ENCODE results near the gene NARS2.

The NARS2 gene

DNA sequence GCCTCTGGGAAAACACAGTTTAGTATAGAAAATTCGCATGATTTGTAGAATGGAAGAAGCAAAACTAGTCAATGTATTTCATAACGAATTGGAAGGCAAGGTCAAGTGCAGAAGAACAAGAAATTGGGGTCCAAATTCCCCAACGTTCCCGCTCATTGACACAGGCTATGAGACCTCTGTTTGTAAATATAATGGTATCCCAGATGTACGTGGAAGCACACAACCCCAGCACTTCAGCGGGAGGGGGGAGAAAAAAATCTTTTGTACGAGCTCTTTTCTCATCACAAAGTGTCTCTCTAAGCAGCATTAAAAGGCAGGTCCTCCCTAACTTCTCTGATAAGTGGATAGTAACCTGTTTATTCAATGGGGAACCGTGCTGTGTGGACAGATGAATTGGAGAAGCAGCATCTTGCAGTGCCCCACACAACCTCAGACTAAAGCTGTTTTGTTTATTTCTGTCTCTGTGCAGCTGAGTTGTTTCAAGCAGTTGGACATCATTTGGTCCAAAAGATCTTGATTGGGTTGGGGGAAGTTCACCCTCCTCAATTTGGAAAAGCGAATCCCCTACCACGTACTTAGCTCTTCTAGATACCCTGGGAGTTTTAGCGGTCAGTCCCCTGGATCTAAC lies 156.0 kb downstream of the NARS2 start:
- H3K4me3 ChIP-seq (ENCODE audit: low read depth, low read length), result peak overlapping the region; percentile 70

DNA sequence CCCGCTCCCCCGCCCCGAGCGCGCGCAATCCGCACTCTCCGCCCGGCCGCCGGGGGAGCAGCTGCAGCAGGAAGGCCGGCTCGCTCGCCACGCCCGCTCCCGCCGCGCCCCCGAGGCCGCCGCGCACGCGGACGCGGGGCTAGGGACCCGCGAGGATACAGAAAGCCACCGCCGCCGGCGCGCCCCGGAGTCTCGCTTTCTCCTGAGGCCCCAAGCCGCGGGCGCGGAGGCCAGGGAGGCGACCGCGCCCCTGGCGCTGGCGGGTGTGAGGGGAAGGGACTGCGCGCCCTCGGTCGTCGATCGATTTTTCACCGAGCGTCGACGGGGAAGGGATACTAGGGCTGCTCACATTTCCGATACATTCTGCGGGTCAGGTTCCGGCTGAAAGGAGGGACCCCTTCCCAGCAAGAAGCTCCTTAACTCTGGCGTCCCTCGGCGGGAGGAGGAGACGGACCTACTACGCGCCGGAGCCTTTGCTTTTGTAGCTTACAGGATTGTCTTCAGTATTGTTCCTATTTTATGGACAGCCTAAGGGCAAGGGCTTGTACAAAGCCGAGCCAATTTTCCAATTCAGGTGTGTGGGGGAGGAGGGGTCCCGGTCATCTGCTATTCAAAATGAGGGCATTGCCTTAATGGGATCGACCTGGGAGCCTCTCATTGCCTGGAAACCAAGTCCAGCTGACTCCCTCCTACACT lies 156.6 kb downstream of the NARS2 start:
- peak; percentile 87 for DNase-seq (ENCODE audit: low read depth)
- TF ChIP-seq, protein P1, sequence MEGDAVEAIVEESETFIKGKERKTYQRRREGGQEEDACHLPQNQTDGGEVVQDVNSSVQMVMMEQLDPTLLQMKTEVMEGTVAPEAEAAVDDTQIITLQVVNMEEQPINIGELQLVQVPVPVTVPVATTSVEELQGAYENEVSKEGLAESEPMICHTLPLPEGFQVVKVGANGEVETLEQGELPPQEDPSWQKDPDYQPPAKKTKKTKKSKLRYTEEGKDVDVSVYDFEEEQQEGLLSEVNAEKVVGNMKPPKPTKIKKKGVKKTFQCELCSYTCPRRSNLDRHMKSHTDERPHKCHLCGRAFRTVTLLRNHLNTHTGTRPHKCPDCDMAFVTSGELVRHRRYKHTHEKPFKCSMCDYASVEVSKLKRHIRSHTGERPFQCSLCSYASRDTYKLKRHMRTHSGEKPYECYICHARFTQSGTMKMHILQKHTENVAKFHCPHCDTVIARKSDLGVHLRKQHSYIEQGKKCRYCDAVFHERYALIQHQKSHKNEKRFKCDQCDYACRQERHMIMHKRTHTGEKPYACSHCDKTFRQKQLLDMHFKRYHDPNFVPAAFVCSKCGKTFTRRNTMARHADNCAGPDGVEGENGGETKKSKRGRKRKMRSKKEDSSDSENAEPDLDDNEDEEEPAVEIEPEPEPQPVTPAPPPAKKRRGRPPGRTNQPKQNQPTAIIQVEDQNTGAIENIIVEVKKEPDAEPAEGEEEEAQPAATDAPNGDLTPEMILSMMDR (IDR thresholded peaks at IDR 0.05; ENCODE audit: insufficient read depth, low read depth, low read length, missing control alignments), result no peak
- H3K4me3 ChIP-seq (ENCODE audit: low read depth, low read length), result peak overlapping the region; percentile 70

More for the DNA sequence above, 156.0 kb downstream of the NARS2 start:
- no peak for DNase-seq (ENCODE audit: low read depth)
- TF ChIP-seq, protein P1 (IDR thresholded peaks at IDR 0.05; ENCODE audit: insufficient read depth, low read depth, low read length, missing control alignments), result no peak

DNA sequence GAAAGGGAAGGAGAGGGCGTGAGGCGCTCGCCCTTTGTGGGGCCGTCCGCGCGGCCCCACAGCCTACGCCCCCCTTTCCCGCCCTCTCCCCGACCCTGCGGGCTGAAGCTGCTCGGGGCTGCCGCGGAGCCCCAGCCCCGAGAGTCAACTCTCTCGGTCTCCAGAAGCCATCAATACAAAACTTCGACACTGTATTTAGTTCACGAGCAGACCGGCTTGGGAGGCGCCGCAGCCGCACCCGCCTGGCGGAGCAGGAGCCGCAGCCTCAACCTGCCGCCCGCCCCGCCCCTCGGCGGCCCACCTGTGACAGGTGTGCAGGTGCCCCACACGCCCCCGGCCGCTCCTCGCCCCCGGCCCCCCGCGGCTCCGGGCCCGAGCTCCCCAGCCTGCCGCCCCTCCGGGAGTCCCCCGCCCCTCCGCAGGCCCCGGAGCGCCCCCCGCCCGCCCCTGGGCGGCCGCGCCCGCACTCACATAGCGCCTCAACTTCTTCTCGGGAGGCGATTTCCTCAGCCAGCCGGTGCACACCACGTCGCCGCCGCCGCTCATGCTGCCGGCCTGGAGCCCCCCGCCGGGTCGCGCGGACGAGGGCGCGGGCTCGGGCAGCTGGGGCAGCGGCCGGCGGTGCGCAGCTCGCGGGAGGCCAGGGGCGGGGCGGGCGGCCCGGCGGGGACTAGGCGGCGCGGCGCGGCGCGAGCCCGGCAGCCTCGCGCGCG lies 157.3 kb downstream of the NARS2 start, which contains the start of gene GAB2:
GAB2 (minus strand) TSS at position 646 of the 713 bp plus-strand sequence; CDS start at position 546, 100 bp downstream.
- no peak for DNase-seq (ENCODE audit: low read depth)
- peak within 1 kb of the TSS; percentile 70 for H3K4me3 ChIP-seq (ENCODE audit: low read depth, low read length)
- TF ChIP-seq, protein P1 (IDR thresholded peaks at IDR 0.05; ENCODE audit: insufficient read depth, low read depth, low read length, missing control alignments), result no peak

DNA sequence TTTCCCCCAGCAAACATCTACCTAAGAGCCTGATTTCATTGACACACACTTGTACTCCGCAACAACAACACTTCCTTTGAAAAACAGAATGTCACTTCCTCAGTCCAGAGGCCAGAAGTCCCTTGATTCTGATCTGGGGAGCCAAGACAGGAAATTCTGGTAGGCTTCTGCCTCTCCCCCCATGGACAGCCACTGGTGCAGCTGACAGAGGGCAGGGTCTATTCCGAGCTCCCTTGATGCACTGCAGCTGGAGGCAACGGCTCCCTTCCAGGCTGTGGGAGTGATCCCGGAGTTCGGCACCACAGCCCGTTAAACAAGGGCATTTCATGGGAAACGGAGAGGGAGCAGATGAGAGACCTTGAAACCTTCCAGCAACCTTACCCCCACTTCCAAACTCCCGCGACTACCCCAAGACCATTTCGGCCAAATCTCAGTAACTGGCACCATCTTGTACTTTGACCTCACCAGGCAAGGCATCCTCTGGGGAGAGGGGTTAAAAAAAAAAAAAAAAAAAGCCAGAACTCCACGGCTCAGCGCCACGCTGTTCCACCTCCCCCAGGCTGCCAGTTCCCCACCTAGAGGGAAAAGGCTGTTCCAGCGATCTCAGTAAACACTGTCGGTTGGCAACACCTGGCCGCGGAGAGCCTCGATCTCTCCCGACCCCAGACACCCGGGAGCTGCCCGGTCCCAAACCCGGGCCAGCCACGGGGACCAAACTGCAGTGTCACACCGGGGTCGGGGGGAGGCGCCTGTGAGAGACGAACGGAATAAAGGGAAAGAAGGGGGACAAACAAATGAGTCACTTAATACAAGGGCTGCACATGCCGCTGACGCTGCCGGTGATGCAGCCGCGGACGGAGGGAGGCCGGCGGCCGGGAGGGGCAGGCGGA lies 158.1 kb downstream of the NARS2 start:
- TF ChIP-seq, protein P1 (IDR thresholded peaks at IDR 0.05; ENCODE audit: insufficient read depth, low read depth, low read length, missing control alignments), result peak; percentile 71
- peak overlapping the region; percentile 56 for H3K4me3 ChIP-seq (ENCODE audit: low read depth, low read length)
- peak; percentile 84 for DNase-seq (ENCODE audit: low read depth)

DNA sequence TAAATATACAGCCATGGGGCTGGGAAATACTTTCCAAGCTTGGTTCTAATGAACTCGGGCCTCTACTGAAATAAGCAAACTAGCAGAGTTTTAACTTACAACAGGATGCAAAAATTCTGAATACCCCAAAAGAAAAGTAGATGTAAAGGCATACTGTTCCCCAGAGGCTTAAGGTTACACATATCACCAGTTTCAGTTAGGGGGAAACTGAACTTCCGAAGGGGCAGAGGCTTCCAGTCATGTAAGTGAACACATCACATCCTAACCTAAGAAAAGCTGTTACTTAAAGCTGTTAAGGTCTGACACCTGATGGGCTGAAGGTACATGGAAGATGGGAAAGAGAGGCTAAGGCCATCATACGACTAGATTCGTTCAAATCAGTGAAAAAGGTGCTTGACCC lies 159.3 kb downstream of the NARS2 start:
- DNase-seq (ENCODE audit: low read depth), result peak; percentile 49
- TF ChIP-seq, protein P1 (IDR thresholded peaks at IDR 0.05; ENCODE audit: insufficient read depth, low read depth, low read length, missing control alignments), result no peak
- no peak overlapping the region for H3K4me3 ChIP-seq (ENCODE audit: low read depth, low read length)

DNA sequence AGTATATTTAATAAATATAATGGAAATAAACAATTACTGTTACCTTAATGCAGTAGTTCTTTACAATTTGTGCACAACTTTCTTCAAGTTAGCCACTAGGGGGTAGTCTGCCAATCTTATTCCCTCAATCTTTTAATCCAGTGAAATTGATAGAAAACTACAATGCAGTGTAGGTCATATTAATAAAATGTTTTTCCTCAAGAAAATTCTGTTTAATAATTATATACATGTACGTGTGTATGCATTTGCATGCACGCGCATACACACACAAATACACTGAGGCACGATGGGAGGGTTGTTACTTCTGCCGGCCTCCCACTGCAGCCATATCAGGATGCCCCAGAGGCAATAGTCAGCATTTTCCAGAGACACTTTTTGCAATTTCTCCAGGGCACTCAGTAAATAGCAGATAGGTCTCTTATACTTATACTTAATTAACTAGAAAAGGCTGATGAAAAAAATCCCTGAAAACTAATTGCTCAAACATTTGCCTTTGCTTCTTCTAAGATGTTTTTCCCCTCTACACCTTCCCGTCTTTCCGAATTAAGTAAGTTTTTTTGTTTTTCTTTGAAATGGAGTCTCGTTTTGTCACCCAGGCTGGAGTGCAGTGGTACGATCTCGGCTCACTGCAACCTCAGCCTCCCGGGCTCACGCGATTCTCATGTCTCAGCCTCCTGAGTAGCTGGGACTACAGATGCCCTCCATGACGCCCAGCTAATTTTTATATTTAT lies 160.2 kb downstream of the NARS2 start:
- H3K4me3 ChIP-seq (ENCODE audit: low read depth, low read length), result no peak overlapping the region
- DNase-seq (ENCODE audit: low read depth), result no peak
- TF ChIP-seq, protein P1 (IDR thresholded peaks at IDR 0.05; ENCODE audit: insufficient read depth, low read depth, low read length, missing control alignments), result peak; percentile 39

Data from GM12865 (cell line).